ENCODE data around the gene MAP2K5.
"Not testable (repeated sequence)": the region's sequence is repeated elsewhere in the genome, so short reads cannot be mapped to it uniquely, and the experiment has no call there.

The MAP2K5 gene

GRCh38 chr15:67605871-67606270 is 63.4 kb downstream of the MAP2K5 start:
- DNase-seq: no peak

DNA sequence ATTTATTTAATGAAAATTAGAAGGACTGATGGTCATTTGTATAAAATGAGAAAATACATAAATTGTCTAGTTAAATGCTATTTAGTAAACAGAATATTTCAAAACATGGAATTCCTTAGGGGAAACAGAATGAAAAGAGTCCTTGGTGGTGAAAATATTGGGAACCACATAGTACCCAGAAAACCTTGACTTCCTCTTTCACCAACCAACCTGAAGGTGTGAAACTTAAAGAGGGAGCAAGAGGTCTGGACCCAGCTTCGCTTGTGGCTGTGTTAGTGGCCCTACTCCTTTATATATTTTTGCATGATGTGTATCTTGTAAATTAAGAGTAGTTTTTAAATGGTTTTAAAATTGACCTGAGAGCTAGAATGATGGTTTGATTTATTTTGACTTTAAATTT is 64.2 kb downstream of the MAP2K5 start:
- no peak for DNase-seq

DNA sequence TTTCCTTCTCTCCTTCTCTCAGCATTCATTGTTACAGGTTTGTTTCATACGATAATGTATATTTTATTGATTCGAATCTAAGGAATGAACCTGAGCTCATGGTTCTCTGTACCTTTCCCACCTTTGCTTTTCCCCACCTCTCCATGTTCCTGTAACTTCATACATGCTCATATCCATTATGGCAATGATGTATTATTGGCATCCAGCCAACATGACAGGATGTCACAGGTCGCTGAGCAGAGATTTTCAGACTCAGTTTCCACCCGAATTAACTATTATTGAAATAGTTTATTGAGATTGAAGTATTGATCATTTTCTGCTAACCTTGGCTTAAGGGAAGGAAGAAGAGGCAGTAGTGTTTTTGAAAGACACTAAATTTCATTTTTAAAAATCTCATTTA is 64.8 kb downstream of the MAP2K5 start:
- DNase-seq: no peak

GRCh38 chr15:67607959-67608637 is 65.6 kb downstream of the MAP2K5 start:
- DNase-seq: no peak

DNA sequence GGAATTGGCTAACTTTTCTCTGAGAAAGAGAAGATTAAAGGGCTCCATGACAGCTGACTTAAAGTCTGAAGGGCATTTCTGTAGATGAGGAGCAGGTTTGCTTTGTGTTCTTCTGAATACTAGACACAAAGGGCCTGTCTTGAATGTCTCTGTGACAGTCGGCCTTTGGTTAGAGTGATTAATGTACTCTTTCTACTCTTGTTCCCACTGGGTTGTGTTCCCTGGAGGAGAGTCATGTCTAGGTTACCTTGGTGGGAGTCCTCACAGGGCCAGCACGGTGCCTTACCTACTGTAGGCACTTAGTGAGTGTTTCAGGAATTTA is 66.1 kb downstream of the MAP2K5 start:
- DNase-seq: no peak

GRCh38 chr15:67611370-67612369 is 69.2 kb downstream of the MAP2K5 start:
- no peak for DNase-seq

DNA sequence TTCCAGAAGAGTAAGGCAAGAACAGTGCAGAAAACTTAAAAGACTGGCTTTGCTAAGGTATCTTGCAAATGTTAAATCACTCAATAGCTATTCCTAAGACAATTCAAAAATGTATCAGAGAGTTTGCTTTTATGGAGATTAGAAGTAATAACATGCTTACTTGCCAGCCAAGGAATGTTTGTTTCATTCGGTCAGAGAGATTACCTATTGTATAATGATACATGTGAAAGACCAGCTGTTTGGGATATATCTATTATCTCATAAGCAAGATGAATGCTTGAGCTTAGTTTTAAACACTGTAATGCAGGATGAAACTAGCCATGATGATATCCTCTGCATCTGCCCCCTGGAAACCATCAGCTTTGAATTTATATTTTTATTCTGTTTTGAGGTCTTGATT is 70.7 kb downstream of the MAP2K5 start:
- no peak for DNase-seq

DNA sequence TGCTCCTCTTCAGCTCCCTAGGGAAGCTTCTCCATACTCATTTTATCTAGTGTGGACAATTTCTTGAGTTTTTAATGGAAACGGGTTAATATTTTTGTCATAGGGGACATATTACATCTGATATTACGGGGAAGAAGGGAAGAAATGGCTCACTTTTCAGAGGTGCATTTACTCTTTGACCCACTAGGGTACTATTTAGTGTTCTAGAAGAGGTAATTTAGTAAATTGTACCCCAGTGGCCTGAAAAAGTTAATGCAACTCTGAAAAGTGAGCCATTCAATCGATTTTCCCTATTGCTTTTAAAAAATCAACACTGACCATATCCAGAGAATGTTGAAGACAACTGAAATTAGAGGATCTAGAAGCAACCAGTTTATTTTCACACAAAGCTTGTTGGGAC is 71.2 kb downstream of the MAP2K5 start:
- peak in 1 of 2 experiments; percentile 12 for DNase-seq

DNA sequence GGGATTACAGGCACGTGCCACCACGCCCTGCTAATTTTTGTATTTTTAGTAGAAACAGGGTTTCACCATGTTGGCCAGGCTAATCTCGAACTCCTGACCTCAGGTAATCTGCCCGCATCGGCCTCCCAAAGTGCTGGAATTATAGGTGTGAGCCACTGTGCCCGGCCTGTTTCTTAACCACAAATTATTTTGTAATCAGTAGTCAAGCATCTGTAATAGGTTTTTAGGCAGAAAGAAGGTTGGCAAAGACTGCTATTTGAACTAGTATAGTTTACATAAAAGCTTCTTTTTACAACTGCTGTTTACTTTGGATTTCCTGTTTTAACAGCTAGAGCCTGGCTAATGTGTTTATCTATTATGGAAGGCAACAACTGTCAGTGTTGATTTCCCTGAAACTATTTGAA is 72.6 kb downstream of the MAP2K5 start:
- DNase-seq: peak in 1 of 2 experiments; percentile 13

DNA sequence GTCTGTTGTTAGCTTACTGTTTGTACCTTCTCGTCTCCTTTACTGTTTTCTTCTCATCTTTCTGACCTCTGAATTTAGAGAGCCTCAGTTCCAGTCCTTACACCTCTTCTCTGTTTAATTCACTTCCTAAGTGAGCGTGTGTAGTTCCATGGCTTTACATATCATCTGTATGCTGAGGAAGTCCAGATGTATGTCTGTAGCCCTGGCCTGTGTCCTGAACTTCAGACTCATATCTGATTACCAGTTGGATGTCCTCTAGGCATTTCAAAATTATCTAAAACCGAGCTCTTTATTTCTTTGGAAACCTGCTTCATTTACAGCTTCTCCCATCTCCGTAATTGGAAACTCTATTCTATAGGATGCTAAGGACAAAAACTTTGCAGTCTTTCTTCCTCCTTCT is 75.8 kb downstream of the MAP2K5 start:
- DNase-seq: no peak

- DNase-seq: no peak
Measured at GRCh38 chr15:67622110-67622509, 79.6 kb downstream of the MAP2K5 start.

GRCh38 chr15:67632261-67632660 is 89.8 kb downstream of the MAP2K5 start:
- no peak for DNase-seq

- not testable (repeated sequence) for DNase-seq
Measured at GRCh38 chr15:67635950-67636349, 93.4 kb downstream of the MAP2K5 start.

- DNase-seq: no peak
Measured at GRCh38 chr15:67639591-67639990, 97.1 kb downstream of the MAP2K5 start.

- DNase-seq: no peak
Measured at GRCh38 chr15:67641453-67641852, 99.0 kb downstream of the MAP2K5 start.

DNA sequence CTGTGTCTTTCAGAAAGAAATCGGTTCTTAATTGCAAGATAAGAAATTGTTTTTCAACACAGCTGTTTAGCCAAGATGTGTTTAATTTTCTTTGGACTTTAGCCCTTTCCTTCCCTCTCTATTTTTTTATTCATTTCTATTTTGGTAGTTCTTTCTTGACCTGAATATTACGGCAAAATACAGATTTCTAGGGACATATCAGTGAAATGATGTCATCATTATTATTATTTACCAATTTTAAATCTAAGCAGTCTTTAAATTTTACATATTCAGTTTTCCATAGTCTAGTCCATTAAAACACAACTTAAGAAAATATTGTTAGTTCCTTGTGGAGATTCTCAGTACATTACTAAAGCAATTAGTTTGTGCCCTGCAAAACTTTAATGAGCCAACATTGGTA is 104.3 kb downstream of the MAP2K5 start:
- no peak for DNase-seq

GRCh38 chr15:67652586-67652985 is 110.1 kb downstream of the MAP2K5 start:
- DNase-seq: no peak

- DNase-seq: no peak
Measured at GRCh38 chr15:67660446-67660845, 117.9 kb downstream of the MAP2K5 start.

GRCh38 chr15:67660874-67661606 is 118.5 kb downstream of the MAP2K5 start:
- no peak for DNase-seq

GRCh38 chr15:67670647-67671305 is 128.3 kb downstream of the MAP2K5 start:
- DNase-seq: no peak

DNA sequence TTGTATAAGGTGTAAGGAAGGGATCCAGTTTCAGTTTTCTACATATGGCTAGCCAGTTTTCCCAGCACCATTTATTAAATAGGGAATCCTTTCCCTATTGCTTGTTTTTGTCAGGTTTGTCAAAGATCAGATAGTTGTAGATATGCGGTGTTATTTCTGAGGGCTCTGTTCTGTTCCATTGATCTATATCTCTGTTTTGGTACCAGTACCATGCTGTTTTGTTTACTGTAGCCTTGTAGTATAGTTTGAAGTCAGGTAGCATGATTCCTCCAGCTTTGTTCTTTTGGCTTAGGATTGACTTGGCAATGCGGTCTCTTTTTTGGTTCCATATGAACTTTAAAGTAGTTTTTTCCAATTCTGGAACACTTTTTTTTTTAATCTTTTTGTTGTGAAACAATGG is 130.3 kb downstream of the MAP2K5 start:
- DNase-seq: not testable (repeated sequence)

DNA sequence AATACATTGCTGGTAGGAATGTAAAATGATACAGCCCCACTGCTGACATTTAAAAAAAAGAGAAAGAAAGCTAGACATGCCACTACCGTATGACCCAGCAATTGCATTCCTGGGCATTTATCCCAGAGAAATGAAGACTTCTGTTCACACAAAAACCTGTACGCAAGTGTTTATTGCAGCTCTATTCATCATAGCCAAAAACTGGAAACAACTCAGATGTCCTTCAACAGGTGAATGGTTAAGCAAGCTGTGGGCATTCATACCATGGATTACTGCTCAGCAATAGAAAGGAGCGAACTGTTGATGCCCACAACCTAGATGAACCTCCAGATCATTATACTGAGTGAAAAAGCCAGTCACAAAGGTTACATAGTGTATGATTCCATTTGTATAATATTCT is 132.5 kb downstream of the MAP2K5 start:
- DNase-seq: no peak

DNA sequence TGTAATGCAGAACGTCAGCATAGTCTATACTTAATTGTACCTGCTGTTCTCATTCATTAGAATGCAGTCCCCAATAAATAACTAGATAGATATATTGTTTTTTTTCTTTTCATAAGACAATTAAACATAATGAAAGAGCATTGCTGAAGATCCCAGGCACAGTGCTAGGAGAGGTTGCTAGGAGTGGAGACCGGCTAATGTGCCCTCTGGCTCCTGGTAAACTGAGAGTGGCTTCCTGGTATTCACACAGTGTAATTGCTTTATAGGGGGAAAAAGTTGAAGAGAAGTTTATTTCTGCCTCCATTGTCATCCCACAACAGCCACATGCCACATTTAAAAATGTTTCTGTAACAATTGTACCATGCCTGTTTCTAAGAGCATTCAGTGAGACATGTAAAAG is 135.6 kb downstream of the MAP2K5 start:
- no peak for DNase-seq
